Parathyroid adenoma (tissue), 2 donors: ENCODE data around the gene NR4A1.

Experiments
- H2AFZ ChIP-seq: fragments of 300-600 bp; sonication (generic); one replicate; pipeline ENCODE4 v1.7.0; 2017; ENCODE audit warnings: antibody characterized with exemption, mild to moderate bottlenecking
- H3K27ac ChIP-seq: fragments of 300-600 bp; sonication (generic); one replicate; pipeline ENCODE4 v1.7.0; 2017
- H3K27me3 ChIP-seq: fragments of 300-600 bp; sonication (generic); one replicate; pipeline ENCODE4 v1.7.0; 2017; ENCODE audit warnings: low read length; ENCODE audit not compliant: control insufficient read depth, insufficient read depth
- H3K36me3 ChIP-seq: fragments of 300-600 bp; sonication (generic); one replicate; pipeline ENCODE4 v1.7.0; 2017; ENCODE audit warnings: low read length; ENCODE audit not compliant: control insufficient read depth, insufficient read depth
- H3K4me1 ChIP-seq: fragments of 300-600 bp; sonication (generic); one replicate; pipeline ENCODE4 v1.7.0; 2017; ENCODE audit warnings: control low read depth
- H3K4me2 ChIP-seq: fragments of 300-600 bp; sonication (generic); one replicate; pipeline ENCODE4 v1.7.0; 2017; ENCODE audit warnings: low read length
- H3K4me3 ChIP-seq: fragments of 300-600 bp; sonication (generic); one replicate; pipeline ENCODE4 v1.7.0; 2017; ENCODE audit warnings: low read depth, low read length
- H3K79me2 ChIP-seq: fragments of 300-600 bp; sonication (generic); one replicate; pipeline ENCODE4 v1.7.0; 2017; ENCODE audit warnings: control low read depth
- H3K9ac ChIP-seq: fragments of 300-600 bp; sonication (generic); one replicate; pipeline ENCODE4 v1.7.0; 2017; ENCODE audit warnings: mild to moderate bottlenecking
- H3K9me3 ChIP-seq: fragments of 300-600 bp; sonication (generic); one replicate; pipeline ENCODE4 v1.7.0; 2017; ENCODE audit warnings: low read length; ENCODE audit not compliant: control insufficient read depth
- TF ChIP-seq, protein P1 (sequence below): fragments of 300-600 bp; sonication (generic); IDR thresholded peaks from one replicate; pipeline ENCODE4 v1.7.0; 2017; ENCODE audit warnings: antibody characterized with exemption, mild to moderate bottlenecking
- donor health status: primary hyperparathyroidism.

The NR4A1 gene

DNA sequence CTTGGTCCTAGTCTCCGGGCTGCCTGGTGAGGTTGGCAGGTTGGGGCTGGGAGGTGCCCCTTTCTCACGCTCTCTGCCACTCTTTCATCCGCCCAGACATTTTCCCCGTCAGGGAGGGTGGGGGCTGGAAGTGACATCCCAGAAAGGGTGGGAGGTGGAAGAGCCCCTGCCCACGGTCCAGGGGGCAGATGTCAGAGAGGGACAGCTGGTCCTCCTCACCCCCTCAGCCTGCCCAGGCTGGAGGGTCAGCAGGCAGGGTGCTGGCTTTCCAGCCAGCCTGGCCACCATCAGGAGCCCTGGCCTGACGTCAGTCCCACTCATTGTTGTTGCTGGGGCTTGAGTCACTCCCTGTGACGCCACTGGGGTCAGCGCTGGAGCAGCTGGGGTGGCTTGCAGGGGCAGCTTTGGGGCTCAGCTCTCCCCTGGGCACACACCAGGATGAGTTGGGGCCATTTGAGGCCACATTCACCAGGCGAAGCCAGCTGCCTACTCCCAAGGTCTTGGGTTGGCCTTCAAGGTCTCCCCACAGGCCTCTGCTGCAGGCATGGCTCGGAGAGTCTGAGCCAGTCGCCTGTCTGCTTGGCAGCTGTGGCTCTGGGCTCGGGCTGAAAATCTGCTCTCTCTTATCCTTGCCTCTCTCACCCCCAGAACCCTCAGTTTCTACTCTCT lies 12.9 kb downstream of the NR4A1 start:
- Histone ChIP-seq H3K9ac (no peak overlapping the region), H3K4me1 (peaks cover 1% of the 10 kb centered on the region), H3K9me3 (no peaks in the 10 kb centered on the region), H2AFZ (no peak overlapping the region), H3K27ac (no peak overlapping the region), H3K27me3 (no peaks in the 10 kb centered on the region), H3K4me3 (no peak overlapping the region), H3K79me2 (peaks cover 1% of the 10 kb centered on the region), H3K4me2 (no peak overlapping the region), H3K36me3 (no peaks in the 10 kb centered on the region)
- TF ChIP-seq, protein P1, sequence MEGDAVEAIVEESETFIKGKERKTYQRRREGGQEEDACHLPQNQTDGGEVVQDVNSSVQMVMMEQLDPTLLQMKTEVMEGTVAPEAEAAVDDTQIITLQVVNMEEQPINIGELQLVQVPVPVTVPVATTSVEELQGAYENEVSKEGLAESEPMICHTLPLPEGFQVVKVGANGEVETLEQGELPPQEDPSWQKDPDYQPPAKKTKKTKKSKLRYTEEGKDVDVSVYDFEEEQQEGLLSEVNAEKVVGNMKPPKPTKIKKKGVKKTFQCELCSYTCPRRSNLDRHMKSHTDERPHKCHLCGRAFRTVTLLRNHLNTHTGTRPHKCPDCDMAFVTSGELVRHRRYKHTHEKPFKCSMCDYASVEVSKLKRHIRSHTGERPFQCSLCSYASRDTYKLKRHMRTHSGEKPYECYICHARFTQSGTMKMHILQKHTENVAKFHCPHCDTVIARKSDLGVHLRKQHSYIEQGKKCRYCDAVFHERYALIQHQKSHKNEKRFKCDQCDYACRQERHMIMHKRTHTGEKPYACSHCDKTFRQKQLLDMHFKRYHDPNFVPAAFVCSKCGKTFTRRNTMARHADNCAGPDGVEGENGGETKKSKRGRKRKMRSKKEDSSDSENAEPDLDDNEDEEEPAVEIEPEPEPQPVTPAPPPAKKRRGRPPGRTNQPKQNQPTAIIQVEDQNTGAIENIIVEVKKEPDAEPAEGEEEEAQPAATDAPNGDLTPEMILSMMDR: no peak

DNA sequence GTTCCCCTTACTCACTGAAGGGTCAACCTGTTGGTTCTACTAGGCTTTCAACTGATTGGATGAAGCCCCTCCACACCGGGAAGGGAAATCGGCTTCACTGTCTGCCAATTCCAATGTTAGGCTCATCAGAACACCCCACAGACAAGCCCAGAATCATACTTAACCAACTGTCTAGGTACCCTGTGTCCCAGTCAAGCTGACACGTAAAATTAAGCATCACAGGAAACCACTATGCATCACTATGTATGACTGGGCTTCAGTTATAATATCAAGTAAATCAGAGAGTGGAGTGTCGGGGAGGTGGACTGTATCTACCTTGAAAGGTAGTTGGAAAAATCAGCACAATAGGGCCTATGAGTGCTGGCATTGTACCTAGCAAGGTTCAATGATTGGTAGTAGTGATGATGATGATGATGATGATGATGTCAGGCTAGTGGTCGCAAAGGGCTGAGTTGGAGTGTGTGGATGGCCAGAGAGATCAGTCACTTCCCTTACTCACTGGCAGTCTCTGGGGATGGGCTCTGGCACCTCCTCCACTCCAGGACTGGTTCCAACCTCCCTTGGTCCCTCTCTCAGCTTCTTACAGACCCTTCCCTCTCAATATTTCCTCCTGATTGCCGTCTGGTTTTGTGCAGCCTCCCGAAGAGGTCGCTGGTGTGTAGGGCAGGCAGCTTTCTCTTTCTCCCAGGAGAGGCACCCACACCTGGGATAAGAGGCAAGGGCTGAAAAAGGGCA lies 15.3 kb downstream of the NR4A1 start:
- no peaks in the 10 kb centered on the region for H3K36me3 ChIP-seq
- H3K9ac ChIP-seq: no peak overlapping the region
- H3K4me3 ChIP-seq: no peak overlapping the region
- H3K79me2 ChIP-seq: peaks cover 13% of the 10 kb centered on the region
- H3K4me1 ChIP-seq: peaks cover 7% of the 10 kb centered on the region
- H3K4me2 ChIP-seq: no peak overlapping the region
- H3K27ac ChIP-seq: no peak overlapping the region
- H3K27me3 ChIP-seq: no peaks in the 10 kb centered on the region
- TF ChIP-seq, protein P1: no peak
- no peak overlapping the region for H2AFZ ChIP-seq
- no peaks in the 10 kb centered on the region for H3K9me3 ChIP-seq

DNA sequence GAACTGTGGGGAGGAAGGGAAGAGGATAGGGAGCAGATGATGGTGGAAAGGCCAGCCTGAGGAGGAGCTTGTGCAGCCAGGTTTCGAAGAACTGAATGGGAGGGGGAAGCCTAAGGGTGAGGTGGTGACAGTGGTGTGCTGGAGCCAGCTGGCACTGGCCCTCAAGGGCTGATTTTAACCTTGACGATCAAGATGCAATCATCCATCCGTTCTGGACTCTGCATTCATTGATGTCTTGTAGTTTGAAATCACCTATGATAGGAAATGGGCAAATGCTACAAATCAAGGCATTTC lies 15.8 kb downstream of the NR4A1 start:
- peaks cover 7% of the 10 kb centered on the region for H3K4me1 ChIP-seq

DNA sequence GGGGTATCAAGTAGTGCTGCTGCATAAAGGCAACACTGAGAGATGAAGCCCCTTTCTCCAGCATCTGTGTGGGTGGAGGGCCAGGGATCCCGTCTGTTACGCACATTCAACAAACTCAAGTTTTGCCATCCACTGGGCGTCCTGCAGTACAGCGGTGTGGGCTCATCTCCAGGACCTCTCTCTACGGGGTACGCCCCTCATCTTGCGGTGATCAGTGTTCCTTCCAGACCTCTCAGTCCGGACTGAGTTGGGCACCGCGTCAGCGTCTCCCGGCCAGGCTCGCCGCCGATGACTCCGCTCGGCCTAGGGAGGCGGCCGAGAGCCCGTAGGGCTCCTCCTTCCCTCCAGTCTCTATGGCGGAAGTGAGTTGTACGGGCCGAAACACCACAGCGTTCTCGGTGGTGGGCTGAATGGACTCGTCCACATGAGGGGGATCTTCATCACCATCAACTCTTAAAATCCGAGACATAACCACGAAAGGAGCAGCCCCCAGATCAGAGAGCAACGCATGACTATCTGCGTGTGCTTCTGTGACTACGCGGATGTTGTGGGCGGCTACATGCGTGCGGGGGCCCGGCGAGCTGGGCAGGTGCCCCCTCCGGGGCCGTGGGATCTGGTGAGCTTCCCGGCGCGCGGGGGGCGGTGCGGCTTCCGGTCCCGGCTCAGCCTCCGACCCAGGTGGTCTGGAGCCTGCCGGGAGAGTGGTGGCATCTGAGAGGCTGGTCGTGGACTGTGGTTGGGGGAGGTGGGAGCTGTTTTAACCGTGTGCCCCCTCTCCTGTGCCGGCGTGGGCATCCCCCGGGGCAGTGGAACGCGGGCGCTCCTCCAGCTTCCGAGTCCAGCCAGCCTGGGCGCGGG lies 18.3 kb downstream of the NR4A1 start, which contains the start of gene ATG101:
TSS of gene ATG101 (plus strand) at position 652 of the 858 bp plus-strand sequence. CDS start 3,673 bp downstream, outside the sequence.
- Histone ChIP-seq H3K9ac (peak within 1 kb of the TSS; percentile 68), H3K4me2 (peak within 1 kb of the TSS; percentile 76), H3K36me3 (no peaks in the 10 kb centered on the region), H3K27me3 (no peaks in the 10 kb centered on the region), H3K4me1 (peaks cover 7% of the 10 kb centered on the region), H3K27ac (peak within 1 kb of the TSS; percentile 95), H3K4me3 (peak within 1 kb of the TSS; percentile 96), H3K9me3 (no peaks in the 10 kb centered on the region), H2AFZ (peak within 1 kb of the TSS; percentile 96), H3K79me2 (peaks cover 28% of the 10 kb centered on the region)
- TF ChIP-seq, protein P1: peak; percentile 74

More for the DNA sequence above, 15.8 kb downstream of the NR4A1 start:
- Histone ChIP-seq H3K9me3 (no peaks in the 10 kb centered on the region), H3K4me2 (no peak overlapping the region), H3K9ac (no peak overlapping the region), H3K27ac (no peak overlapping the region), H3K79me2 (peaks cover 15% of the 10 kb centered on the region), H3K36me3 (no peaks in the 10 kb centered on the region), H2AFZ (no peak overlapping the region), H3K27me3 (no peaks in the 10 kb centered on the region), H3K4me3 (no peak overlapping the region)
- TF ChIP-seq, protein P1: no peak
